ENCODE results near the gene SERPINB3. TPM values are rescaled to one million over a fixed set of nuclear protein-coding genes. Genes with fewer than 3 reads are reported as not detected.
A peak's percentile ranks its signal among the peaks of the same experiment; 100 is the strongest.

SERPINB3 gene
- total RNA-seq, 6 experiments from 2014 or later = not detected

DNA sequence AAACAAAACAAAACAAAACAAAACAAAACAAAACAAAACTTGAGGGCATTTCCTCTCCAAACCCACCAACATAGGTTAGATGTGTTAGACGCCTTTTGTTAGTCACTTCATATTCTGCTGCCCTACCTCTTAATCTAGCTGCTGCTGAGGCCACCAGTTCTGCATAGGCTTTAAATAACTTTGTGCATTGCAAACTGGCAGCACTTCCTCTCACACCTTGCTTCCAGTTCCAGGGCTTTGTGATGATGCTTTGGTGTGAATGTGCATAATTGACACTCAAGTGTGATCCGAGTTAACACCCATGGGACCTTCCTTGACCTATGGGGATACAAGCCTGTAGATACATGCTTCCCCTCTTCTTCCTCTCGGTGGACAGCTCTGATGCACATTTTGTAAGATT is 38.8 kb upstream of the SERPINB3 start:
- H3K36me3 Mint-ChIP-seq (ENCODE audit: low read depth) = peaks cover 11% of the 10 kb centered on the region
- H3K4me1 Mint-ChIP-seq (ENCODE audit: low read depth) = peaks cover 49% of the 10 kb centered on the region
- TF ChIP-seq, protein P1, sequence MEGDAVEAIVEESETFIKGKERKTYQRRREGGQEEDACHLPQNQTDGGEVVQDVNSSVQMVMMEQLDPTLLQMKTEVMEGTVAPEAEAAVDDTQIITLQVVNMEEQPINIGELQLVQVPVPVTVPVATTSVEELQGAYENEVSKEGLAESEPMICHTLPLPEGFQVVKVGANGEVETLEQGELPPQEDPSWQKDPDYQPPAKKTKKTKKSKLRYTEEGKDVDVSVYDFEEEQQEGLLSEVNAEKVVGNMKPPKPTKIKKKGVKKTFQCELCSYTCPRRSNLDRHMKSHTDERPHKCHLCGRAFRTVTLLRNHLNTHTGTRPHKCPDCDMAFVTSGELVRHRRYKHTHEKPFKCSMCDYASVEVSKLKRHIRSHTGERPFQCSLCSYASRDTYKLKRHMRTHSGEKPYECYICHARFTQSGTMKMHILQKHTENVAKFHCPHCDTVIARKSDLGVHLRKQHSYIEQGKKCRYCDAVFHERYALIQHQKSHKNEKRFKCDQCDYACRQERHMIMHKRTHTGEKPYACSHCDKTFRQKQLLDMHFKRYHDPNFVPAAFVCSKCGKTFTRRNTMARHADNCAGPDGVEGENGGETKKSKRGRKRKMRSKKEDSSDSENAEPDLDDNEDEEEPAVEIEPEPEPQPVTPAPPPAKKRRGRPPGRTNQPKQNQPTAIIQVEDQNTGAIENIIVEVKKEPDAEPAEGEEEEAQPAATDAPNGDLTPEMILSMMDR (IDR thresholded peaks at IDR 0.05) = no peak
- no peaks in the 10 kb centered on the region for H3K27me3 Mint-ChIP-seq (ENCODE audit: insufficient read depth)
- no peak overlapping the region for H3K4me3 Mint-ChIP-seq
- H3K9me3 Mint-ChIP-seq = no peaks in the 10 kb centered on the region
- DNase-seq = no peak
- H3K27ac Mint-ChIP-seq = peak overlapping the region; percentile 12; the same call in 1 of the 2 replicates

DNA sequence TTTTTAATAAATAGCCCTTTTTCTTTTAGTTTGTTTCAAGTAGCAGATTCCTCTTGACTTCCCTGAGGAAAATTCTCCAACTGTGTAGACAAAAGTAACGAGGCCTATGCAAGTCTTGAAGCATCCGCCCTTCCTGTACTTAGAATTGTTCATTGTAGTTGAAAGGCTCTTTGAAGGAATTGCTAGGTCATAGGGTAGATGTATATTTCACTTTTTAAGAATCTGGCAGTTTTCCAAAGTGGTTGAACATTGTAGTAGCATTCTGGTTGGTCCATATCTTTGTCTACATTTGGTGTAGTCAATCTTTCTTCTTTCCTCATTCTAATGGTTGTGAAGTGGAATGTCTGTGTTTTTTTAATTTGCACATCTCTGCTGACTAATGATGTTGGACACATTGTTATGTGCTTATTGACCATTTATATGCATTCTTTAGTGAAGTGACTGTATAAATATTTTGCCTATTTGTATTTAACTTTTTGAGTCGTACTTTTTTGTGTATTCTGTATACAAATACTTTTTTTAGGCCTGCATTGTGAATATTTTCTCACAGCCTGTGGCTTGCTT is 35.5 kb upstream of the SERPINB3 start:
- peak; percentile 69 for DNase-seq
- H3K27ac Mint-ChIP-seq = peak overlapping the region; percentile 58
- H3K4me1 Mint-ChIP-seq (ENCODE audit: low read depth) = peaks cover 48% of the 10 kb centered on the region
- no peak overlapping the region for H3K4me3 Mint-ChIP-seq
- H3K36me3 Mint-ChIP-seq (ENCODE audit: low read depth) = peaks cover 31% of the 10 kb centered on the region
- TF ChIP-seq, protein P1 (IDR thresholded peaks at IDR 0.05) = no peak
- peaks cover 11% of the 10 kb centered on the region for H3K9me3 Mint-ChIP-seq
- H3K27me3 Mint-ChIP-seq (ENCODE audit: insufficient read depth) = no peaks in the 10 kb centered on the region

- TF ChIP-seq, protein P1 (IDR thresholded peaks at IDR 0.05) = no peak
- Mint-ChIP-seq H3K4me1 (ENCODE audit: low read depth) (peaks cover 34% of the 10 kb centered on the region), H3K27ac (no peak overlapping the region), H3K9me3 (peaks cover 26% of the 10 kb centered on the region), H3K4me3 (no peak overlapping the region), H3K36me3 (ENCODE audit: low read depth) (peaks cover 30% of the 10 kb centered on the region), H3K27me3 (ENCODE audit: insufficient read depth) (no peaks in the 10 kb centered on the region)
- no peak for DNase-seq
Measured at GRCh38 chr18:63689064-63689463, 27.4 kb upstream of the SERPINB3 start.

- Mint-ChIP-seq H3K4me3 (no peak overlapping the region), H3K36me3 (ENCODE audit: low read depth) (peaks cover 18% of the 10 kb centered on the region), H3K27ac (peak overlapping the region; percentile 66), H3K9me3 (peaks cover 16% of the 10 kb centered on the region), H3K27me3 (ENCODE audit: insufficient read depth) (no peaks in the 10 kb centered on the region), H3K4me1 (ENCODE audit: low read depth) (peaks cover 56% of the 10 kb centered on the region)
- no peak for DNase-seq
- TF ChIP-seq, protein P1 (IDR thresholded peaks at IDR 0.05) = no peak
Measured at GRCh38 chr18:63686871-63687270, 25.2 kb upstream of the SERPINB3 start.

DNA sequence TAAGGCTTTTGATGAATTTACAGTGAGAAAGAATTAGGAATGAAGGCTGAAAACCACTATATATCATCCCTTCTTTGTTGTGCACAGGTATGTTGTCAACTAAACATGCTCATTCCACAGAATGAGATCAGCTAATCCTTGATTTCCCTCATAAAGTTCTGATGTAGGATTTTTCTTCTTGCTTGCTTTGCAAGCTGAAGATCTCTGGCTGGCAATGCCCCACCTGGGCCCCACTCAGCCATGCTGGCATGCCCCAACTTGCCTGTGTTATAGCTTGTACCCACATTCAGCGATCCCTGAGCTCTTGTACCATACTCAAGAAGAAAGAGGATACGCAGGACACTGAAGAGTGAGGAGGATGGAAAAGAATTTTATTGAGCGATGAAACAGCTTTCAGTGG is 23.0 kb upstream of the SERPINB3 start:
- TF ChIP-seq, protein P1 (IDR thresholded peaks at IDR 0.05) = no peak
- no peak overlapping the region for H3K27ac Mint-ChIP-seq

More for the DNA sequence above, 23.0 kb upstream of the SERPINB3 start:
- peaks cover 5% of the 10 kb centered on the region; the same call in 1 of the 2 replicates for H3K36me3 Mint-ChIP-seq (ENCODE audit: low read depth)
- no peaks in the 10 kb centered on the region for H3K27me3 Mint-ChIP-seq (ENCODE audit: insufficient read depth)
- H3K4me1 Mint-ChIP-seq (ENCODE audit: low read depth) = peaks cover 66% of the 10 kb centered on the region
- peaks cover under 1% of the 10 kb centered on the region; the same call in 1 of the 2 replicates for H3K9me3 Mint-ChIP-seq
- no peak overlapping the region for H3K4me3 Mint-ChIP-seq
- no peak for DNase-seq
